ENCODE measurements around the gene HK1. TPM values are rescaled to one million over a fixed set of nuclear protein-coding genes. Genes with fewer than 3 reads are reported as not detected.

The HK1 gene
- total RNA-seq, 2 experiments from 2014 or later, result 13.1 to 31.5 TPM

DNA sequence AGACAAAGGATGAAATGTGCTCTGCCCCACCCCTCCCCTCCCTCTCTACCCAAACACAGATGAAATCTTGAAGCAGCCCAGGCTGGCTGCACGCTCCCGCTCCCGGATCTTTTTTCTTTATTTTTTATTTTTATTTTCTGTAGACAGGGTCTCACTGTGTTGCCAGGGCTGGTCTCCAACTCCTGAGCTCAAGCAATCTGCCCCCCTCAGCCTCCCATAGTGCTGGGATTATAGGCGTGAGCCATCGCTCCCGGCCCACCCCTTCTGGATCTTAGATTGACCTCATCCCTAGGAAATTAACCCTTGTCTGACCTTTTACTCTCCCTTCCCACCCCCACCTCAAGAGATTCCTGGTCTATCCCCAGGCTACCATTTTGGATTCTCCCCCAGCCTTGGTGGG lies 124.1 kb downstream of the HK1 start:
- no peaks in the 10 kb centered on the region for H4K20me1 ChIP-seq (ENCODE audit: insufficient read depth, low read length)
- no peak overlapping the region for H2AFZ ChIP-seq (ENCODE audit: low read length)
- H3K4me3 ChIP-seq (ENCODE audit: low read depth, low read length, poor library complexity, severe bottlenecking), result no peak overlapping the region
- H3K9me2 ChIP-seq (ENCODE audit: insufficient read depth, low read length), result no peaks in the 10 kb centered on the region
- BruUV-seq (replicated peaks), result no TSS peak
- CTCF ChIA-PET (ENCODE audit: unreplicated experiment), result no interaction called here
- H3K36me3 ChIP-seq (ENCODE audit: insufficient read depth, low read length), result no peaks in the 10 kb centered on the region
- H3K9me3 ChIP-seq (ENCODE audit: low read length), result no peaks in the 10 kb centered on the region
- TF ChIP-seq, protein P1, sequence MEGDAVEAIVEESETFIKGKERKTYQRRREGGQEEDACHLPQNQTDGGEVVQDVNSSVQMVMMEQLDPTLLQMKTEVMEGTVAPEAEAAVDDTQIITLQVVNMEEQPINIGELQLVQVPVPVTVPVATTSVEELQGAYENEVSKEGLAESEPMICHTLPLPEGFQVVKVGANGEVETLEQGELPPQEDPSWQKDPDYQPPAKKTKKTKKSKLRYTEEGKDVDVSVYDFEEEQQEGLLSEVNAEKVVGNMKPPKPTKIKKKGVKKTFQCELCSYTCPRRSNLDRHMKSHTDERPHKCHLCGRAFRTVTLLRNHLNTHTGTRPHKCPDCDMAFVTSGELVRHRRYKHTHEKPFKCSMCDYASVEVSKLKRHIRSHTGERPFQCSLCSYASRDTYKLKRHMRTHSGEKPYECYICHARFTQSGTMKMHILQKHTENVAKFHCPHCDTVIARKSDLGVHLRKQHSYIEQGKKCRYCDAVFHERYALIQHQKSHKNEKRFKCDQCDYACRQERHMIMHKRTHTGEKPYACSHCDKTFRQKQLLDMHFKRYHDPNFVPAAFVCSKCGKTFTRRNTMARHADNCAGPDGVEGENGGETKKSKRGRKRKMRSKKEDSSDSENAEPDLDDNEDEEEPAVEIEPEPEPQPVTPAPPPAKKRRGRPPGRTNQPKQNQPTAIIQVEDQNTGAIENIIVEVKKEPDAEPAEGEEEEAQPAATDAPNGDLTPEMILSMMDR (conservative IDR thresholded peaks at IDR 0.05; ENCODE audit: low read length), result no peak
- TF ChIP-seq EZH2phosphoT487 (IDR thresholded peaks at IDR 0.05; ENCODE audit: borderline replicate concordance, low read depth, low read length), result no peak
- H3K4me2 ChIP-seq (ENCODE audit: low read length), result no peak overlapping the region
- DNase-seq (ENCODE audit: low spot score), result no peak
- intact Hi-C loops (cut with micrococcal nuclease; ENCODE audit: unreplicated experiment), result no loop called here
- H3K79me2 ChIP-seq (ENCODE audit: insufficient read depth, low read depth, low read length), result no peaks in the 10 kb centered on the region
- H3K27ac ChIP-seq (ENCODE audit: low read depth, low read length, poor library complexity, severe bottlenecking), result no peak overlapping the region
- no peaks in the 10 kb centered on the region for H3K4me1 ChIP-seq (ENCODE audit: insufficient read depth, low read length, poor library complexity, severe bottlenecking)
- POLR2A ChIA-PET, result interaction anchor here (0.6 kb wide), 1 partner anchor 173 kb away, joined by 4 read pairs; no protein-coding TSS in a partner anchor

DNA sequence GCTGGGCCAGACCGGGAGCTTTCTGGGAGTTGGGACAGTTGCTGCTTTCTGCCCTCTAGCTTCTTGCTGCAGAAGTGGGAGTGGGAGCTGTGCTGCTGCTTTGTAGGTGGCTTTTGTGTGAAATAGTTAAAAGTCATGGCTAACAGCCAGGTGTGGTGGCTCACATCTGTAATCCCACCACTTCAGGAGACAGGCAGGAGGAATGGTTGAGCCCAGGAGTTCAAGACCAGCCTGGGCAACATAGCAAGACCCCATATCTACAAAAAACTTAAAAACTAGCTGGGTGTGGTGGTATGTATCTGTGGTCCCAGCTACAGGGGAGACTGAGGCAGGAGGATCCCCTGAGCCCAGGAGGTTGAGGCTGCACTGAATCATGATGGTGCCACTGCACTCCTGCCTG lies 124.8 kb downstream of the HK1 start:
- ChIA-PET POLR2A (interaction anchor here (0.6 kb wide), 1 partner anchor 86 kb away, joined by 3 read pairs; no protein-coding TSS in a partner anchor), CTCF (ENCODE audit: unreplicated experiment) (interaction anchor here (0.7 kb wide), 1 partner anchor 12 kb away, joined by 3 read pairs; no protein-coding TSS in a partner anchor)
- H3K4me2 ChIP-seq (ENCODE audit: low read length), result no peak overlapping the region

DNA sequence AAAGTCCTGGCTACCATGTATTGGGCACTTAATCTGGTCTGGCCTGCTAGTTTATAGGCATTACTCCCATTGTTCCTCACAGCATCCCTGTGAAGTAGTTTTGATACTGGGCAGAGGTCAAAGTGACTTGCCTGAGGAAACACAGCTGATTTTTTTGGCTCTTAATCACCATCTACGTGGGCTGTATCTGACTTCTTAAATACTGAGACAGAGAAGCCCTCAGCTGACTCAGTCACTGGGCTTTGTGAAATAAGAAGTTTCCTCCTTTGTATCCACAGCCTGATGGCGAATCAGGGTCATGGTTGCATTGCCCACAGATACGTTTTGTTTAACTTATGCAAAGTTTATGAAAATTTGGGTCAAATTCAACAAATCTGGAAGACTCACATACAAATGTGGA lies 125.2 kb downstream of the HK1 start:
- H3K79me2 ChIP-seq (ENCODE audit: insufficient read depth, low read depth, low read length), result no peaks in the 10 kb centered on the region
- no peak for DNase-seq (ENCODE audit: low spot score)
- no peak overlapping the region for H3K27ac ChIP-seq (ENCODE audit: low read depth, low read length, poor library complexity, severe bottlenecking)
- BruUV-seq (replicated peaks), result no TSS peak
- no peaks in the 10 kb centered on the region for H3K9me2 ChIP-seq (ENCODE audit: insufficient read depth, low read length)
- CTCF ChIA-PET (ENCODE audit: unreplicated experiment), result interaction anchor here (0.7 kb wide), 1 partner anchor 12 kb away, joined by 3 read pairs; no protein-coding TSS in a partner anchor
- intact Hi-C loops (cut with micrococcal nuclease; ENCODE audit: unreplicated experiment), result no loop called here
- H2AFZ ChIP-seq (ENCODE audit: low read length), result no peak overlapping the region
- H3K4me3 ChIP-seq (ENCODE audit: low read depth, low read length, poor library complexity, severe bottlenecking), result no peak overlapping the region
- H3K4me2 ChIP-seq (ENCODE audit: low read length), result no peak overlapping the region
- H3K36me3 ChIP-seq (ENCODE audit: insufficient read depth, low read length), result no peaks in the 10 kb centered on the region
- H4K20me1 ChIP-seq (ENCODE audit: insufficient read depth, low read length), result no peaks in the 10 kb centered on the region
- peaks cover 9% of the 10 kb centered on the region for H3K4me1 ChIP-seq (ENCODE audit: insufficient read depth, low read length, poor library complexity, severe bottlenecking)
- H3K9me3 ChIP-seq (ENCODE audit: low read length), result no peaks in the 10 kb centered on the region
- POLR2A ChIA-PET, result interaction anchor here (0.6 kb wide), 1 partner anchor 86 kb away, joined by 3 read pairs; no protein-coding TSS in a partner anchor
- TF ChIP-seq, protein P1 (conservative IDR thresholded peaks at IDR 0.05; ENCODE audit: low read length), result no peak
- no peak for TF ChIP-seq EZH2phosphoT487 (IDR thresholded peaks at IDR 0.05; ENCODE audit: borderline replicate concordance, low read depth, low read length)

More for the DNA sequence above, 124.8 kb downstream of the HK1 start:
- DNase-seq (ENCODE audit: low spot score), result no peak
- no TSS peak for BruUV-seq (replicated peaks)
- Histone ChIP-seq H3K4me1 (ENCODE audit: insufficient read depth, low read length, poor library complexity, severe bottlenecking) (peaks cover 5% of the 10 kb centered on the region), H3K9me3 (ENCODE audit: low read length) (no peaks in the 10 kb centered on the region), H3K9me2 (ENCODE audit: insufficient read depth, low read length) (no peaks in the 10 kb centered on the region), H3K79me2 (ENCODE audit: insufficient read depth, low read depth, low read length) (no peaks in the 10 kb centered on the region), H3K4me3 (ENCODE audit: low read depth, low read length, poor library complexity, severe bottlenecking) (no peak overlapping the region), H2AFZ (ENCODE audit: low read length) (no peak overlapping the region), H4K20me1 (ENCODE audit: insufficient read depth, low read length) (no peaks in the 10 kb centered on the region), H3K27ac (ENCODE audit: low read depth, low read length, poor library complexity, severe bottlenecking) (no peak overlapping the region), H3K36me3 (ENCODE audit: insufficient read depth, low read length) (no peaks in the 10 kb centered on the region)
- no peak for TF ChIP-seq EZH2phosphoT487 (IDR thresholded peaks at IDR 0.05; ENCODE audit: borderline replicate concordance, low read depth, low read length)
- TF ChIP-seq, protein P1 (conservative IDR thresholded peaks at IDR 0.05; ENCODE audit: low read length), result no peak
- intact Hi-C loops (cut with micrococcal nuclease; ENCODE audit: unreplicated experiment), result no loop called here
